ENCODE results near the gene WFDC1. TPM values are rescaled to one million over a fixed set of nuclear protein-coding genes. Genes with fewer than 3 reads are reported as not detected.

WFDC1 gene
- total and polyA plus RNA-seq, 2 of the 4 experiments (the other 2 are of a cell fraction), result 4.7 to 6.8 TPM

DNA sequence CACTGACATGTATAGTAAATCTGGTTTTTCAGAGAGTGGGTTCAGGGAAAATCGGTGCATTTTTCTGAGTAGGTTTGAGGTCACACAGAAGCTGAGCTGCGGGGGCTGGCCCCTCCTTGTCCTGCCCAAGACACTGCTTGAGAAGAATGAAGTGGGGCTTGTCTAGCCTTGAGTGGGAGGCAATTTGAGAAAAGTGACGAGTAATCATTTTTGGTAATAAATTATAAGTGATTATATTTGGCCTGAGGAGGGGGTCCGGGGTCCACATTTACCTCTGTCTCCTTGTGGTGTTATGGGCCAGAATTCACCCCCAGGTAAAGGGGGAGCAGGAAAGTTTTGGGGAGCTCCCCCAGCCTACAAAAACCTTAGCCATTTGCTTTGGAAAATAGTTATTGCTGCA is 28.1 kb downstream of the WFDC1 start:
- H3K9ac ChIP-seq (ENCODE audit: low read depth, low read length), result no peak overlapping the region
- no peaks in the 10 kb centered on the region for H3K9me1 ChIP-seq (ENCODE audit: insufficient read depth, low read length)
- no peak overlapping the region for H3K4me3 ChIP-seq (ENCODE audit: insufficient read depth, low read depth, low read length)
- H3K27ac ChIP-seq (ENCODE audit: insufficient read depth, low read length), result no peak overlapping the region
- no TSS peak for BruUV-seq (replicated peaks)
- no peak for ATAC-seq (ENCODE audit: low read depth)
- intact Hi-C loops (cut with micrococcal nuclease) (no loop called here), dilution Hi-C loops (cut with HindIII; ENCODE audit: low sequenced_read_pairs, unreplicated experiment) (no loop called here), in situ Hi-C loops (cut with MboI; ENCODE audit: low sequenced_read_pairs) (no loop called here)
- WGBS, 2 experiments (ENCODE audit: extremely low coverage in 2 of 2, insufficient read length in 1 of 2), result 64% methylated on average over 2 of the region's 4 CpGs; no CpG with 5 or more reads in 1 of the 2 experiments
- H3K4ac ChIP-seq (ENCODE audit: low read depth, low read length), result no peak overlapping the region
- peaks cover 3% of the 10 kb centered on the region for H3K9me3 ChIP-seq (ENCODE audit: control insufficient read depth, insufficient read depth, low read length)
- no peak overlapping the region for H3K23ac ChIP-seq (ENCODE audit: low read depth, low read length)
- ChIA-PET CTCF (no interaction called here), POLR2A (ENCODE audit: unreplicated experiment) (no interaction called here)
- H2BK5ac ChIP-seq (ENCODE audit: low read depth, low read length, poor library complexity, severe bottlenecking), result no peak overlapping the region
- TF ChIP-seq MAFK (IDR thresholded peaks at IDR 0.05; ENCODE audit: low read depth, low read length) (peak; percentile 89), POLR2A (IDR thresholded peaks at IDR 0.05; ENCODE audit: low read depth, low read length) (no peak)
- H3K18ac ChIP-seq (ENCODE audit: low read depth, low read length), result no peak overlapping the region
- H3K56ac ChIP-seq (ENCODE audit: extremely low read depth, insufficient read depth, low read length), result no peak overlapping the region
- H2AFZ ChIP-seq (replicated peaks; ENCODE audit: low read length, poor library complexity), result no peak overlapping the region
- no peak overlapping the region for H4K91ac ChIP-seq (ENCODE audit: insufficient read depth, low read depth, low read length)
- no peak overlapping the region for H2AK9ac ChIP-seq (replicated peaks; ENCODE audit: low read depth, low read length, poor library complexity)
- no peaks in the 10 kb centered on the region for H3K27me3 ChIP-seq (ENCODE audit: control insufficient read depth, insufficient read depth, low read length)
- H4K5ac ChIP-seq (ENCODE audit: low read depth, low read length), result no peak overlapping the region
- no peak overlapping the region for H2BK15ac ChIP-seq (ENCODE audit: low read depth, low read length)
- DNase-seq, result no peak
- no peaks in the 10 kb centered on the region; a peak in 1 of 4 replicates for H3K79me1 ChIP-seq (ENCODE audit: low read depth in 1 of 2, low read length in 2 of 2)
- no peak overlapping the region for H4K8ac ChIP-seq (ENCODE audit: low read depth in 2 of 2, low read length in 2 of 2)
- H3K4me1 ChIP-seq (ENCODE audit: control insufficient read depth, insufficient read depth, low read length), result no peaks in the 10 kb centered on the region
- H3K4me2 ChIP-seq (ENCODE audit: low read depth, low read length), result no peak overlapping the region
- H2AK5ac ChIP-seq (ENCODE audit: low read depth, low read length), result no peak overlapping the region
- no peak overlapping the region for H2BK120ac ChIP-seq (ENCODE audit: low read depth, low read length)
- no peaks in the 10 kb centered on the region for H4K20me1 ChIP-seq (ENCODE audit: insufficient read depth, low read length)
- no peak overlapping the region for H3K14ac ChIP-seq (replicated peaks; ENCODE audit: low read depth, low read length)
- H2BK20ac ChIP-seq (ENCODE audit: low read depth, low read length), result no peak overlapping the region
- peaks cover 34% of the 10 kb centered on the region for H3K36me3 ChIP-seq (ENCODE audit: control insufficient read depth, insufficient read depth, low read length)

Measured in IMR-90 (cell line).